ENCODE measurements around the gene TGOLN2. TPM values are rescaled to one million over a fixed set of nuclear protein-coding genes. Genes with fewer than 3 reads are reported as not detected.

TGOLN2 gene
- total RNA-seq, 2 donors from 2014 or later = 89.3 to 99.5 TPM

DNA sequence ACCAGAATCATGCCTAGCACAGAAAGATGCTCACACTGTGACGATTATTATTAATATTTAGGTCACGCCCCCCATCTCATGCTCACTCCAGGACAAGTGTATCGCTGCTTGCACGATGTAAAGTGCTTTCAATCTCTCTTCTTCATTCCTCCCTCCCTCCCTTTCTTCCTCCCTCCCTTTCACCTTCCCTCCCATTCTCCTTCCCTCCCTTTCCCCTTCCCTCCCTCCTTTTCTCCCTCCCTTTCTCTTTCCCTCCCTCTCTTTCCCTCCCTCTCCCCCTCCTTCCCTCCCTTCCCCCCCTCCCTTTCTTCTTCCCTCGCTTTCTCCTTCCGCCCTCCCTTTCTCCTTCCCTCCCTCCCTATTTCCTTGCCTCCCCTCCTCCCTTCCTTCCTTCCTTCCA lies 19.6 kb downstream of the TGOLN2 start:
- no peaks in the 10 kb centered on the region for H3K27me3 ChIP-seq
- TF ChIP-seq, protein P1, sequence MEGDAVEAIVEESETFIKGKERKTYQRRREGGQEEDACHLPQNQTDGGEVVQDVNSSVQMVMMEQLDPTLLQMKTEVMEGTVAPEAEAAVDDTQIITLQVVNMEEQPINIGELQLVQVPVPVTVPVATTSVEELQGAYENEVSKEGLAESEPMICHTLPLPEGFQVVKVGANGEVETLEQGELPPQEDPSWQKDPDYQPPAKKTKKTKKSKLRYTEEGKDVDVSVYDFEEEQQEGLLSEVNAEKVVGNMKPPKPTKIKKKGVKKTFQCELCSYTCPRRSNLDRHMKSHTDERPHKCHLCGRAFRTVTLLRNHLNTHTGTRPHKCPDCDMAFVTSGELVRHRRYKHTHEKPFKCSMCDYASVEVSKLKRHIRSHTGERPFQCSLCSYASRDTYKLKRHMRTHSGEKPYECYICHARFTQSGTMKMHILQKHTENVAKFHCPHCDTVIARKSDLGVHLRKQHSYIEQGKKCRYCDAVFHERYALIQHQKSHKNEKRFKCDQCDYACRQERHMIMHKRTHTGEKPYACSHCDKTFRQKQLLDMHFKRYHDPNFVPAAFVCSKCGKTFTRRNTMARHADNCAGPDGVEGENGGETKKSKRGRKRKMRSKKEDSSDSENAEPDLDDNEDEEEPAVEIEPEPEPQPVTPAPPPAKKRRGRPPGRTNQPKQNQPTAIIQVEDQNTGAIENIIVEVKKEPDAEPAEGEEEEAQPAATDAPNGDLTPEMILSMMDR (IDR thresholded peaks at IDR 0.05) = no peak
- H3K36me3 ChIP-seq = peaks cover 32% of the 10 kb centered on the region
- DNase-seq (ENCODE audit: low spot score) = no peak
- no peak overlapping the region for H3K4me3 ChIP-seq
- H3K4me1 ChIP-seq = peaks cover 0 to 16% of the 10 kb centered on the region in 2 donors
- H3K9me3 ChIP-seq = no peaks in the 10 kb centered on the region
- no peak overlapping the region for H3K27ac ChIP-seq

DNA sequence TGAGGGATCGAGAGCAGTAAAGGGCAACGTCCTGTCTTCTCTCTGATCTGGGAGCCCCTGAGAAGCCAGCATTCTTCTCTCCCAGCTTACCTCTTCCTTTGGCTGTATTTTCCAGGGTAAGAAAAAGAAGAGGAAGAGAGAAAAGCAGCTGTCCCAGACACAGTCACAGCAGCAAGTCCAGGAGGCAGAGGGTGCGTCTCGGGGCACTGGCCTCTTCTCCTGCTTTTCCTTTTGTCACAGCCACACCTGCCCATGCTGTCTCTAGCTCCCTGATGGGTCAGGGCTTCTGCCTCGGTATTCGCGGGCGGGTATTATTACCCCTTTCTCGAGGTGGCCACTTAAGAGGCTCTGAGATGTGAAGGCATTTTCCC lies 20.3 kb downstream of the TGOLN2 start:
- Histone ChIP-seq H3K4me1 (peaks cover 0 to 16% of the 10 kb centered on the region in 2 donors), H3K36me3 (peaks cover 32% of the 10 kb centered on the region), H3K4me3 (no peak overlapping the region), H3K27me3 (no peaks in the 10 kb centered on the region), H3K9me3 (no peaks in the 10 kb centered on the region), H3K27ac (peak overlapping the region in 1 of 2 donors; percentile 16)
- DNase-seq (ENCODE audit: low spot score) = no peak
- TF ChIP-seq, protein P1 (IDR thresholded peaks at IDR 0.05) = no peak

DNA sequence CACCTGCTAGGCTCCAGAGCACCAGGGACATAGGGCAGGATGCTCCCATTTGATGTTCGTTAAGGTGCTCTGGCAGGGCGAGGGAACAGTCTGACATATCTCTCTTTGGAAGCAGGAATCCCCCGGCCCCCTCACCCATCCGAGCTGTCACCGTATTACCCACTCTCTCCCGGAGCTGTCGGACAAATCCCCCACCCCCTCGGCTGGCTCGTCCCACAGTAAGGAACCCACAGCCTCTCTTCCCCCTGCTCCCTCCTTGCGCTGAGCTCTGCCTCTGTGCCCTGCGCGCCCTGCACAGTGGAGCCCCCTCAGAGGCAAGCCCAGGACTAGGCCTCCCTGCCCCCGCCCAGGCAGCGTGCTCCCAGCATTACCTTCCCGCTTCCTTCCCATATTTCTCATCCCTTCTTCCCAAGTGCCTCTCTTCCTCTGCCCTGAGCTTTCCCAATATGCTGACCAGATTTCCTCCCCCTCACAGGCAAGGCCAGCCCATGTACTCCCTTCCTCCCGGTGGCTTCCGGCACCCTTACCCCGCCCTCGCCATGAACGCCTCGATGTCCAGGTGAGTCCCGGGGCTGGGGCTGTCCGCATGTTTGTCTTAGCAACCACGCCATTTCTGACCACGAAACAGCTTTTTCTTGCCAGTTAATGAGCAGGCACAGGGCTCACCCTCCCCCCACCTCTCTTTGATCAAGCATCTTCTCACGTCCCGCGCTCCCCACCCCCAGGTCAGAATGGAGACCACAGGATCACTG lies 23.8 kb downstream of the TGOLN2 start:
- Histone ChIP-seq H3K9me3 (no peaks in the 10 kb centered on the region), H3K36me3 (peaks cover 32% of the 10 kb centered on the region), H3K27me3 (no peaks in the 10 kb centered on the region), H3K4me3 (no peak overlapping the region), H3K4me1 (peaks cover 0 to 14% of the 10 kb centered on the region in 2 donors), H3K27ac (no peak overlapping the region)
- no peak for DNase-seq (ENCODE audit: low spot score)
- TF ChIP-seq, protein P1 (IDR thresholded peaks at IDR 0.05) = no peak

DNA sequence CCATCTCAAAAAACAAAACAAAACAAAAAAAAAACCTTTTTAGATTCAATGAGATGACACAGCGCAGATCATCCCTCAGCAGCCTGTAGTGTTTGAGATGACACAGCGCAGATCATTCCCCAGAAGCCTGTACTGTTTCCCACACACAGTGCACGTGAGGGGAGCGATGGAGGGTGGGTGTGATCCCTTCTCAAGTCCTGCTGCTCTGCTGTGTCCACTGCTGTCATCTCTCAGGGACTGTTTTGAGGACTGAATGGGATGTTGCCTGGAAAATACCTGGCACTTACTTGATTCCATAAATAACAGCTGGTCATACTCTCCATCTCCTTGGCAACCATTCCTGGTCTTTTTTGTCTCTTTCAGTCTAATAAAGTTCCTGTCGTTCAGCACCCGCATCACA lies 25.7 kb downstream of the TGOLN2 start:
- Histone ChIP-seq H3K27me3 (no peaks in the 10 kb centered on the region), H3K9me3 (no peaks in the 10 kb centered on the region), H3K4me1 (peaks cover 0 to 7% of the 10 kb centered on the region in 2 donors), H3K27ac (peak overlapping the region in 1 of 2 donors; percentile 26), H3K36me3 (peaks cover 24% of the 10 kb centered on the region), H3K4me3 (no peak overlapping the region)
- TF ChIP-seq, protein P1 (IDR thresholded peaks at IDR 0.05) = no peak
- no peak for DNase-seq (ENCODE audit: low spot score)

DNA sequence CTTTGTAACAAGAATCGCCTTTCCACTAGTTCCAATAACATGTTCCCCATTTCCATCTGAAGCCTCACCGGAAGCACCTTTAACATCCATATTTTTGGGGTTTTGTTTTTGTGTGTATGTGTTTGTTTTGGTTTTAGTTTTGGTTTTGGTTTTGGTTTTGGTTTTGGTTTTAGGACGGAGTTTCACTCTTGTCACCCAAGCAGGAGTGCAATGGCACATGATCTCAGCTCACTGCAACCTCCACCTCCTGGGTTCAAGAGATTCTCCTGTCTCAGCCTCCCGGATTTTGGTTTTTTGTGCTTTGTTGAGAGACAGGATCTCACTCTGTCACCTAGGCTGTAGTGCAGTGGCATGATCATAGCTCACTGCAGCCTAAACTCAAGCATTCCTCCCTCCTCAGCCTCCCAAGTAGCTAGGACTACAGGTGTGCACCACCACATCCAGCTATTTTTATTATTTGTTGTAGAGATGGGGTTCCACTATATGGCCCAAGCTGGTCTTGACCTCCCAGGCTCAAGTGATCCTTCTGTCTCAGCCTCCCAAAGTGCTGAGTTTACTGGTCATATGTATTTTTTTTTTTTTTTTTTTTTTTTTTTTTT lies 36.3 kb downstream of the TGOLN2 start:
- H3K27me3 ChIP-seq = no peaks in the 10 kb centered on the region
- TF ChIP-seq, protein P1 (IDR thresholded peaks at IDR 0.05) = no peak
- no peak overlapping the region for H3K27ac ChIP-seq
- H3K4me1 ChIP-seq = no peaks in the 10 kb centered on the region
- no peak overlapping the region for H3K4me3 ChIP-seq
- no peaks in the 10 kb centered on the region for H3K36me3 ChIP-seq
- no peaks in the 10 kb centered on the region for H3K9me3 ChIP-seq
- DNase-seq (ENCODE audit: low spot score) = no peak

All from right atrium auricular region (tissue), 2 donors.